ENCODE results near the gene CD177.

DNA sequence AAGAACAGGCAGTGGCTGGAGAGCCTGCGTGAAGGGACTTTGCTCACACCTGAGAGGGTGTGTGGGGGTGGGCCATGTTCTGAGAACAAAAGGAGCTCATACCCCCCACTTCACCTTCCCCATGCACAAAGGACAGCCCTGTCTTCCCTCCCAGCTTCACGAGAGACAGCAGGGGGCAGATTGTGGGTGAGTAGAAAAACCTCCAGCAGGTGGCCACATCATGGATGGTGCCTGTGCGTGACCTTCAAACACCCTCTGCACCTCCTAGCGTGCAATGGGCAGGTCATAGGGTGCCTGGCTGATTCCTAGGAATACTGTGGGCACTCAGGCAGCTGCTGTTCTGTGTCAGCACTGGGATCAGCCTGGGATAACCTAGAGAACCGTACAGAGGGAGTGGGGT, 47.8 kb upstream of the CD177 start:
- TF ChIP-seq POLR2A (IDR thresholded peaks at IDR 0.05; ENCODE audit: low read depth, low read length): no peak
- TF ChIP-seq, protein P1, sequence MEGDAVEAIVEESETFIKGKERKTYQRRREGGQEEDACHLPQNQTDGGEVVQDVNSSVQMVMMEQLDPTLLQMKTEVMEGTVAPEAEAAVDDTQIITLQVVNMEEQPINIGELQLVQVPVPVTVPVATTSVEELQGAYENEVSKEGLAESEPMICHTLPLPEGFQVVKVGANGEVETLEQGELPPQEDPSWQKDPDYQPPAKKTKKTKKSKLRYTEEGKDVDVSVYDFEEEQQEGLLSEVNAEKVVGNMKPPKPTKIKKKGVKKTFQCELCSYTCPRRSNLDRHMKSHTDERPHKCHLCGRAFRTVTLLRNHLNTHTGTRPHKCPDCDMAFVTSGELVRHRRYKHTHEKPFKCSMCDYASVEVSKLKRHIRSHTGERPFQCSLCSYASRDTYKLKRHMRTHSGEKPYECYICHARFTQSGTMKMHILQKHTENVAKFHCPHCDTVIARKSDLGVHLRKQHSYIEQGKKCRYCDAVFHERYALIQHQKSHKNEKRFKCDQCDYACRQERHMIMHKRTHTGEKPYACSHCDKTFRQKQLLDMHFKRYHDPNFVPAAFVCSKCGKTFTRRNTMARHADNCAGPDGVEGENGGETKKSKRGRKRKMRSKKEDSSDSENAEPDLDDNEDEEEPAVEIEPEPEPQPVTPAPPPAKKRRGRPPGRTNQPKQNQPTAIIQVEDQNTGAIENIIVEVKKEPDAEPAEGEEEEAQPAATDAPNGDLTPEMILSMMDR (IDR thresholded peaks at IDR 0.05; ENCODE audit: extremely low read depth in 1 of 2, insufficient read depth in 1 of 2, low read depth in 1 of 2, low read length in 2 of 2): no peak
